HG03139 (cell line): ENCODE measurements around the gene FOXP1.

Source experiments
- ATAC-seq: cut with Tn5 transposase; IDR thresholded peaks from one replicate; pipeline ENCODE4 v1.9.1; 2021; ENCODE audit not compliant: unreplicated experiment

The FOXP1 gene

DNA sequence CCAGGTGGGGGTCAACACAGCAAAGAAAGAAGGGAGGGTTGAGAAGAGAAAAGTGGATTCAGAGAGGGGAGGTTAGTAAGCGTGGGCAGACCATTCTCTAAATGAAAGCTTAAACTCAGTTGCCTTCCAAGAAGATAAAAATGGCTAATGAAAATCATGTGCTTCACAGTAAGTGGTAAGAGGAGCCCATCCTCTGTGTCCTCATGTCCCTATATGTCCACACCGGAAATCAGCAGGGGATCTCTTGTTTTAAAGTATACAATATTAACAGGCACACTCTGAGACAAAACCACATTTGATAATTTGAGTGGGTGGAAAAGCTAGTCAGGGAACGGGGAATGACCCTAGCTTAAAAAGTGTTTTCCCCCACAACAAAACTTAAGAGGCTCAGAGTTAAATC lies 4.4 kb upstream of the FOXP1 start:
- no peak for ATAC-seq

DNA sequence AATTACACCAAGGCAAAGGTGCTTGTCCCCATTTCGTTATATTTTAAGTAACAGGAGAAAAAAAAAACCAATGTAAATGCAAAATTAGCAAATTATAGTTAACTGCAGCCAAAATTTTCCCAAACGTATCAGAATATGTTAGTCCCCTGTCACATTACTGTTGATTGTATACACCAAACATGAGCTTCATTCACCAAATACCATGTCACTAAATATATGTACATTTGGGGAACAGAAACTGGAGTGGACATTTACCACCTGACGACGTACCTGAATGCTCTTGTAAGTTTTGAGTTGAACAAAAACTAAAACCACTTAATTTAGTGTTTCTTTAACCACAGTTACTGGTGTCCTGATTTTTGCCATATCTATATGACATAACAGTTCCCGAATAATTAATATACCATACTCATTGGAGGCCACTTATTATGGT lies 3.3 kb upstream of the FOXP1 start:
- no peak for ATAC-seq

DNA sequence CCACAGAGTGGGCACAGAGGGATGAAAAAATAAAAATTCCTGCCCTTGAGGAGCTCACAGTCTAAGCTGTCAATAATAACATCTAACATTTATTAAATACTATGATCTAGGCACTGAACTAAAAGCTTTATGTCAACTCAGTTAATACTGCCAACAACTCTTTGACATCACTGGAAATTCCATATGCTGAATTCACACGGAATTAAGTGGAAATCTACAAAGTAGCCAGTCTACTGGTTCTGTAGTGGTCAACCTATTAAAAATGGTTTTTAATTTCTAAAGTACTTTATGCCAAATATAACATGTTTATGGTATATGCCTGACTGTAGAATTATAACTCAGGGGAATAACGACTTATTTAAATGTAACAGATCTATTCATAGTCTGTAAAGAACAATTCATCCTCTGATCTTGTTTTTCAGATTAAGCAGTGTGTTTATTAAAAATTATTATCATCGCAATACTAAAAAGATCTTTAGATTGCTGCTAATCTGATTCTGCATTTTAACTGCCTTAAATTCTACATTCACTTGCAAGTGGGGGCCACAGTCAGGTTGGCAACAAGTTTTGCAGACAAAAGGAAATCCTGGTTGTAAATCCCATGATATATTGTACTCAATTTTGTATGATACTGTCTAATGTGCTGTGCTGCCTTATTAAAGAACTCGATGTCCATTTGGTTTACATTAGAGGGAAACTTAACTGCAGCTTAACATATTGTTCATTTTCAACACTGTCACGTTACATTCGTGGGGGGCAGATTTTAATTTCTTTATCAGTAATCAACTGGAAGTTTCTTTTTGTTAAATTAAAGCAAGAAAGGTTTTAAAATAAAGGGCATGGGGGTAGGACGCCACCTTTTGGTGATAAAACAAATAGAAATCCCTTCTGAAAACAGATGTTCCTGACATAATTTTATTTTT lies 2.6 kb upstream of the FOXP1 start:
- no peak for ATAC-seq

DNA sequence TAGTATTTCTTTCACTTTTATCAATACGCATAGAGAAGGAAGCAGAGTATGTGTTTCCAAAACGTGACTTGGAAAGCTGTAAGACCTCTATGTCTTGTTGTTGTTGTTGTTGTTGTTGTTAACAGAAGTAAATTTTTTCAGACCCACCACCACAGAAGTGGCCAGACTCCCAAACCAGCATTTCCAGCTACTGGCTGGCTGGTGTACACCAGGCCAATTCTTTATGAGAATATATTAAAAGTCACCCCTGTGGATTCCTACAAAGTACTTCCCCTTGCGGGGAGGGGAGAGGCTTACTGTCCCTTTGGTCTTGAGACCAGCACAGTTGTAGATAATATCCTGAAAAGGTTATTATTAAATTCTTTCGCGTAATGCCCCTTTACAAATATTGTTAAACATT lies 1.6 kb upstream of the FOXP1 start:
- ATAC-seq = no peak

DNA sequence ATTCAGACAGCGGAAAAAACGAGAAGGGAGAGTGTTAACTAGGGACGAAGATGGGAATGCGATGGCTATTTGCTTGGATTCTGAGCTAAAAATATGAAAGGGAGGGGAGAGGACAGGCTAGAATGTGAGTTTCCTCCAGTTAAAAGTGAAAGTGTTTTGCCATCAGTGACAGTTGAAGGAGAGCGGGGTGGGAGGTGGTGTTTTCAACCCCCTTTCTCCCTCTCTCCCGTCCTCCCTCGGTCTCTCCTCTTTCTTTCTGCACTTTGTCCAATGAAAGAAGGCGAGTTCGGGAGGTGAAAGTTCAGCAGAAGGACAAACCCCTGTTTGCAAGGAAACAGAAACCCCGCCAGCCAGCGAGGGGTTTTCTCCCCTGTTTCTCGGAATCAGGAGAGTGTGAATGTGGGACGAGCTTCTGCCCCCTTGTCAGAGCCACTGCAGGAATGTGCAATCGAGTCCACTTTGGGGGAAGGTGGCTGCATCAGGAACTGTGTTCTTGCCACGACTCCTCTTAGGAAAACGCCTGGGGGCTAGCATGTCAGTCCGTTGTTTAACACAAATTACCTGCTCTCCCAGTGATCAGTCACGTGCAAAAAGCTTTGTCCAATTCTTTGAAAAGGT lies 975 bp upstream of the FOXP1 start:
- ATAC-seq = no peak

DNA sequence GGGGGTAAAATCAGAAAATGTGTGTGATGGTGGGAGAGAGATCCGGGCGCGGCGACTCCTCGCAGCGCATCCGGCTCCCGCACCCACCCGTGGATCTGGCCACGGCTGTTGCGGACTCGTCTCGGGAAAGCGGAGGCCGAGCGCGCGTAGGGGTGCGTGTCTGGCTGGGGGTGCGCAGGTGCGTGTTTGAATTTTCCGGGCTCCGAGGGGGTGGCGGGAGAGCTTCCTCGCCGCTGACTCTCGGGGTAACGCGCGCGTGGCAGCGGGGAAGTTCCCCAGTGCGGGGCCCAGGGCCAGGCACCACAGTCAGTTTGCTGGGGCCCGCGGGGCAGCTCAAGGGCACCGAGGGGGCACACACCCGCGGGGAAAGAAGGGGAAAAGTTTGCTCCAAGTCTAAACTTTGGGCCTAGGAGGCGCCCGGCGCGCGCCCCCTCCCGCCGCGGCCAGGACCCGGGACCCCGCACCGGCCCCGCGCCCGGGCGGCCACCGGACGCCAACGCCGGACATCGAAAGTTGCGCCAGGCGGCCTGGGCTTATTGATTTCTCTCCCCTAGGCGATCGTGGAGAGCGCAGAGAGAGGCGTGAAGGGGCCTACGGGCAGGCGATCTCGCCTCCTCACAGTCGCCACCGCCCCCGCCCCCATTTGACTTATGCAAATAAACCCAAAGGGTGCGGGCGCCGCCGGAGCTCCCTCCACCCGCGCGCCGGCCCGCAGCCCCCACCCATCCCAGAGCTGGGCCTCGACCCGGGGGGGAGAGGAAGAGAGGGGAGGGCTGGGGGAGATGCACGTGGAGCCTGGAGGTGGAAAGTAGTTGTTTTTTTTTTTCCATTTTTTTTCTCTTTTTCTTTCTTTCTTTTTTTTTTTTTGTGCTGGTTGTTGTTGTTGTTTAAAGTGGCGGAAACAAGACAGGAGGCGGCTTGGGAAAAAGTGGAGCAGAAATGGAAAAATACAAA lies 639 bp downstream of the FOXP1 start:
- ATAC-seq = no peak

DNA sequence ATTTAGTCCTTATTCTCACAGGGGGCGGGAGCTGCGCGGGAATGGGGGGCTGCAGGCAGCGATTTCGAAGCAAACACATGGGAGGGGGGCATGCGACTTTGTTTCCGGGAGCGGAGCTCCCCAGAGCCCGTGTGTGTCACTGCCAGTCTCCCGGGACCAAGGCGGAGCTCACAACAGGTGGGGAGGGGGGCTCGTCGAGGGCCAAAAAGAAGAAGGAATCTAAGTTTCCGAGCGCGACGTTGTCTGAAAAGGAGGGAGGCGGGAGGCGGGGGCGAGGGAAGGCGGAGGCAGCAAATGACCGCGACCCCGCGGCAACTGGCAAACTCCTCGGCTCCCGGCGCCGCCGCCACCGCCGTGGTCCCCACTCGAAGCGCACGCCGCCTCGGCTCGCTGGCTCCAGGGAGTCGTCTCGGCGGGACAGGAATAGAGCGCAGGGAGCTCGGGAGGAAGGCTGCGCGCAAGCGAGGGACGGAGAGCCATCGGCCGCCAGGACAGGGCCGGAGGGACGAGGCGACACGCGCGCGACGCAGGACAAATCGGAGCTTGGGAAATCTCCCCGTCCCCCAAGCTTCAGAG lies 1.4 kb downstream of the FOXP1 start:
- ATAC-seq = no peak

DNA sequence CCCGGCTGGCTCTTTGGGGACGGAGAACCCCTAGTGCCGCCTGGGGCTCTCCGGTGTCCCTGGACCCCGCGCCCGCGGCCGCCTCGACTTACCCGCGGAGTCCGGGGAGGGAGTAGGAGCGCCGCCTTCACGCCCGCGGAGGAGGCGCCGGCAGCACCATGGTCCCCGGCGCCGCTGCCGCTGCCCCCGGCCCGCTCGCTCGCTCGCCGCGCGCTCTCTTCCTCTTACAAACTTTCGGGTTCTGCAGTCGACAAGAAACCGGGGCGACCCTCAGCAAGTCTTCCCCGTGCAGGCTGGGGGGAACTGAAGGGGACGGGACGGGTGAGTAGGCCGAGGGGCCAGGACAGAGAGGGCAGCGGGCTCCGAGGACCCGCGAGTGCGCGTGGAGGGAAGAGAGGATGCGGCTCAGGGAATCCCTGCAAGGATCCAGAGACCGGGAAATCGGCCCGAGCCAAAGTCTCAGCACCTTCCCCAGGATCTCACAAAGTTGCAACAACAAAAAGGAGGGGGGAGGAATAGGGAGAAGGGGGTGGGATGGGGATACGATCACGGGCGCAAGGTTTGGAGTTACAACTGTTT lies 2.0 kb downstream of the FOXP1 start:
- ATAC-seq = no peak

DNA sequence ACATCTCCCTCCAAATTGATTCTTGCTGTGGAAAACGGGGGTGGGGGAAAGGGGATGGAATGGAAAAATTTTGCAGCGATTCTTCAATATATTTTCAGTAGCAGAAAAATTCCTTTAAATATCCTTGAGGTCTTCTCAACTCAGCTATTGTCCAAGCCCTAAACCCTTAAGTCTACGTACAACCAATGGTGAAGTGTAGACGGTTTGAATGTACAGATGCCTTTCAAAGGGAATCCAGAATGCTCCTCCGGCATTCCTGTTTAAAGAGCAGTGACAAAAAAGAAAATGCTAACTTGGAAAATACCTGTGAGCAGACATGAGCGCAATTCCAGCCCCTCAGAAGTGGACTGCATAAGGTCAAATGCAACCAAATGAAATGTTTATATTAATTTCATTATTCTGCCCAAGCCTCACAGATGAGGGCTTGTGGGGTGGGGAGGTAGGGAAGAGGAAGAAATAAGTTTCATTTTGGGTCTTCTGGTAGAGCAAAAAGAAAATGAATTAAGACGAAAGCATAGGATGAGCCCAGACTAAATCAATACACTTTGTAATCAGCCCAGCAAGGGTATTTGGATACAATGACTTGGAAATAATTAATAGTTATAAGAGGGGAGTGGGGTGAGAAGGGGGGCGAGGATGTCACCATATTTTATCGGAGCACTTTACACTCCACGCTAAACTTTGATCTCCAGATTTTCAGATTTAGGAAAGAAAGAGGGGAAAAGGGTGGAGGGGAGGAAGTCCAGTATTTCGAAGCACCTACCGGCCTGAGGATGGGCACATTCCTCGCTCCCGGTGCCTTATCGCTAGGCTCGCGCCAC lies 2.7 kb downstream of the FOXP1 start:
- ATAC-seq = no peak

DNA sequence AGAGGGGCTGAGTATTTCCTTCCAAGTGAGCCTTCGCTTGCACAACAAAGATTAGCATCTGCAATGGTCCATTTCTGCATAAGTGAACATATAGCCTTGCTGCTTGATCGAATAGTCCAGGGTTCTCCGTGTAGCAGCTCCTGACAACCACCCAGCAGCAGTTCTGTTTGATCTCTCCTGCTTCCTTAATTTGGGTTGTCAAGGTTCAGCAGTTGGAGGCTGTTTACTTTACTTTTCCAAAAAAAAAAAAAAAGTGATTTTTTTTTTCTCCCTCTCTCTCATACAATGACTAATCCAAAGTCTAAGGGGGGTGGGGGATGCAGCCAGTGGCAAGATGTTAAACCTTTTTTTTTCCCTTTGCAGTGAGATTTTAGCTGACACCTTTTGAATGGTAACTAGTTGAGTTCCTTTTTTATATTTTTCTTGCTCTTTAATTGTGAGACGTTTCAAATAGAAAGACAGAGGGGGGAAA lies 3.6 kb downstream of the FOXP1 start:
- ATAC-seq = no peak

DNA sequence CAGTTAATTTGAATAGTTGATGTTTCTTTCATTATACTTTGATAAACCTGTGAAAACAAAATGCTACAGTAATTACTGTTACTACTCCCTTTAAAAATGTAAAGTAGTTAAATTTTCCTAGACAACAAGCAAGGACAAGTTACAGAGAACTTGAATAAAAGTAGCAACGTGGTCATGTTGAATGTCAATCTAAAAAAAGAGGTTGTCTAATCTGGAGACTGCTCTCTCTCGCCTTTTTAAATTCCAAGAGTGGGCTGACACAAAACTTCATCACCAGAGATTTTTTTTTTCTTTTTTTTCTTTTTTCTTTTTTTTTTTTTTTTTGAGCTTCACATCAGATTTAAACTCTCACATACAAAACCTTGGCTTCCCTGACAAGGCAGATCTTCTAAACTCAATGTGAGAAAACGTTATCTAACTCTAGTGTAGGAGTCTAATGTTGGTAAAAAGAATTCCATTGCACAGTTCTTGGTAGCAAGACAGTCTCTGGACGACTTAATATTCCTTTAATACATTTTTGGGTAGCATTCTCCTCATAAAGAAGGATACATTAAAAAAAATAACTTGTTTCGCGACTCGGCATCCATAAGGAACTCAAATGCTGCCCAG lies 4.1 kb downstream of the FOXP1 start:
- ATAC-seq = no peak

DNA sequence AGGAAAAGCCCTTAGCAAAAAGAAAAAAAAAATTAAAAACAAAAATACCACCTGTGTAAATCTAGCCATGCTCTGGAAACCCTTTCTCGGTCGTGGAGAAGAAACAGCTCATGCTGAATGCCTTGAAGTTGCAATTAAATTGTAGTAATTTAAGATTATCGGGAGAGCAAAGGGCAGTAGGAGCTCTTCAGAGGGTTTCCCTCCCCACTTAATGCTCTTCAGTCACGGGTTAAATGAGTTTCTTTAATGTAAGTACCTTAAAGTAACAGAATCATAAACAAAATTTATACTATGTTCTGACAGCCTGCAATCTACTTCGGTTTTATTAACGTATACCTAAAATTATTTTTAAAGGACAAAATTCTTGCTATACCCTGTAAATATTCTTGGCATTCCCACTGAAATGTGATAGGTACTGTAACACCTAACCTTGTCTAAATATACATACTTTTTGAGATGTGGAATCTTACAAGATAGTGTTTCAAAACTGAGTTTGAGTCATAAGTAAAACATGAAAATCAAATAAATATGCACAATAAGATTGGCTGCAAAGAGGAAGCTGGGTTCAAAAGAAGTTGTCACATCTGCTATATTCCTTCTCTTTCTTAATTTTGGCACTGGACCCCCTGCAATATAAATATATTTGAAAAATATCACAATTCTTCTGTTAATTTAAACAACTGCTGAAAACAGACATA lies 5.3 kb downstream of the FOXP1 start:
- no peak for ATAC-seq

DNA sequence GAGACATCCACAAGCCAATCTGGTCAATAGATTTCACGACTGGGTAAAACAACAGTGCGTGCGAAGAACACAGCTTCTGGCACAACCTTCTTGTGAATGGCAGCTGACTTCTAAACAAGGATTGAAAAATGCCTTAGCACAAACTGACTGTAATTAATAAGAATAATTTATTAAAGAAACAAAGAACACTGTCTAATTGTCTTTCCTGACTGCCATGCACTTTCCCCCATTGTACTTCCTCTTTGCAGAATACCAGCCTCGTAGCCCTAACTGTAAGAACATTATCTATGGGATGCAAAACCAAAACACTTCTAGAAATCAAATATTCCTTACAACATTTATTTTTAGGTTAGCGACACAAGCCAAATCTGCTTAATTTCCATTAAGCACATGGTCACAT lies 6.5 kb downstream of the FOXP1 start:
- no peak for ATAC-seq

DNA sequence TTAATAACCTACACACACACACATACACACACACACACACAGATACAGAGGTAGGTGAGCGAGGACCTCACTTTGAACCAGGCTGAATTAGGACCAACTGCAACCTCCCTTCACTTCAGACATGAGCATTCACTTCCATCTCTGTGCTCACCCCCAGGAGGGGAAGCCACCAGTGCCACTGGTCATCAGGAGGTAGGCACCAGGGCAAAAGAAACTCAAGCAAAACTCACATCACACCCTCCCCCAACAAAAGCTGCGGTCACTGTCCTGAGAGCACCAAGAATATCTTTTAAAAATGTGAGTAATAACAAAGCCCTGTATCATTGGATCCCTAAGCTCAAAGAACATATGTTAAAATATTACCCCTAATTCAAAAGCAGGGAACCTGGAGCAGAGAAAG lies 8.1 kb downstream of the FOXP1 start:
- ATAC-seq = no peak

DNA sequence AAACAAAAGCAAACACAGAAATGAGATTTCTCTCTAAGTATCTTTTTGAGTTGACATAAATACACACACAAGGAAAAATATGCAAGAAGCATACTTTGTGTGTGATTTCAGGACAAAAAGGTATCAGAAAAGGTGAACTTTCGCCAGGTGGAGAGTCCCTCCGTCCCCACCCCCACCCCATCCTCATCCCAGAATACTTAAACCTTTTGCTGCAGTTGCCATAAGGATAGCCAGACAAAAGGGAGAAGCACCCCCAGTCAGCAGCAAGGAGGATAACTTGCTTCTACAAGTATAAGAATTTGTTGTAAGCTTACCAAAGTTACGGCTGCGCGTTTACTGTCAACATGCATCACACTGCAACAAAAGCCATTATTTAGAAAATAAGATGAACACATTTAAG lies 10.3 kb downstream of the FOXP1 start:
- ATAC-seq = no peak

DNA sequence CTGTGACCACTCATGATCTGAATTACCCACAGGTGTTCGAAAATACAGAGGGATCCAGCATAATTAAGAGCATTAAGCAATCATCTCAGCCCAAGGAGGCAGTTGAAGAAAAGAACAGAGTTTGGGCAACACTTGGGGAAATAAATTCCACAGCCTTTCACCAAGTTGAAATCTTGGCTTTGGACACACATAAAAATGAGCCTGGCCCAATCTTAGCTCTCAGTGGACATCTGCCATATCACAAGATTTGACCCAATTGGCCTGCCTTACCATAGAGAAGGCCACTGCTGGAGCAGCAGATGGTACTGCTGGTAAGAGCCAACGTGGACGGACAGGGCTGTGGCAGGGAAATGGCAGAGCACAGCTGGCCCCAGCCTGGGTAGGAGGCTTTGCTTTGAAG lies 13.0 kb downstream of the FOXP1 start:
- ATAC-seq = no peak

DNA sequence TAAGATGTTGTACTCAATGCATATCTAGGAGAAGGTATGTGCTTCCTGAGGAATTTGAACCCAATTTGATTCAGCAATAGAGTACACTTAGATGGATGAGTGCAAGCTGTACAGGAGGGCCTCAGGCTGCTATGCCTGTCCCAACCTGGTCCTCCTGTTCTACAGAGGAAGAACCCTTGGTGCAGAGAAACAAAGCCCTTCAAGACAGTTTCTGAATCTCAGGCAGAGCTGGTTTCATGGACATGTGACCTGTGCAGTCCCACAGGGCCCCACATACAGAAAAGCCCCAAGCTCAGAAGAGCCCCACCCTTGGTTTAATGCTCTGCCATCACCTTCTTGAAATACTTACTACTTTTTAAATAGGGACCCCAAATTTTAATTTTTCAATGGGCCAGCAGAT lies 15.3 kb downstream of the FOXP1 start:
- no peak for ATAC-seq

DNA sequence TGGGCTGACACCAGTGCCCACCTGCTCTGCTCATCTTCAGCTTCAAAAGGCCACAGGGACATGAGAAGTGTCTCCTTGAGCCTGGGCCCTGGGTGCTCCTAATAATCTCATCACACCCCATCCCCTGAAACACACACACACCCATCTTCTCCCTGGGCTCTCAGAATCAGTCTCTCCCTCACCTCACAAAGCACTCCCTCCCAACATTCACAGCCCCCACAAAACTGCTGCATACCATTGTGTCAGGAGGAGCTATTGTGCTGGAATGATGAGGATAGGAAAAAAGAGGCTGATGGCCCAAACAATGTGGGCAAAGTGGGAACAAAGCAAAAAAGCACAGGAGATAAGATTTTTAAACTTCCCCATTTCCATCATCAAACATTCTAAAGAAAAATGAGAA lies 16.8 kb downstream of the FOXP1 start:
- no peak for ATAC-seq

DNA sequence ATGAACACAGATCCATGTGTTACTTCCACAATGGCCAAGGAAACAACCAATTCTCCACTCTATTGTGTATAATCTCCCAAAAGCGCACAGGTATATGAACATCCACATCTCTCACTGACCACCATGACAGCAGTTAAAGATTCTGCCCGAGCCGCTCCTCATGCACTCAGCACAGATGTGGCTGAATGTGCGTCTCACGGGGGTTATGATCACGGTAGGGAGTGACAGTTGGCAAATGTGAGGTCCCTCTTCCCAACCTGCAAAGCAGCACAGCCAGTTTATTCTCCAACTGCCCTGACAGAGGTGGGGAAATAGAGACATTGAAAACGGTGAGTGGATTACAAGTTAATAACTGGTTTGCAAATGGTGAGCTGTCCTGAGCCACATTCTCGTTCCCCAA lies 17.6 kb downstream of the FOXP1 start:
- ATAC-seq = no peak
